HG02852 (cell line): Measurements from ENCODE around the gene VAMP3.

Experiments
- ATAC-seq: cut with Tn5 transposase; IDR thresholded peaks from one replicate; pipeline ENCODE4 v1.9.1; 2021; ENCODE audit warnings: mild to moderate bottlenecking, moderate library complexity; ENCODE audit not compliant: unreplicated experiment

VAMP3 gene

GRCh38 chr1:7810395-7810794 lies 39.3 kb downstream of the VAMP3 start:
- no peak for ATAC-seq

- ATAC-seq, result no peak
Observed at GRCh38 chr1:7811476-7811875, 40.4 kb downstream of the VAMP3 start.

- no peak for ATAC-seq
Observed at GRCh38 chr1:7813677-7814373, 42.7 kb downstream of the VAMP3 start.

- no peak for ATAC-seq
Observed at GRCh38 chr1:7821282-7821681, 50.2 kb downstream of the VAMP3 start.

- no peak for ATAC-seq
Observed at GRCh38 chr1:7824701-7825100, 53.6 kb downstream of the VAMP3 start.

GRCh38 chr1:7826363-7826762 lies 55.3 kb downstream of the VAMP3 start:
- no peak for ATAC-seq

- ATAC-seq, result no peak
Observed at GRCh38 chr1:7827126-7827955, 56.2 kb downstream of the VAMP3 start.
